C4-2B (cell line): ENCODE data around the gene NAT8.

Experiments used
- CTCF ChIP-seq: fragments of 450-650 bp; conservative IDR thresholded peaks from 2 replicates; pipeline ENCODE4 v1.5.1; 2017; ENCODE audit warnings: mild to moderate bottlenecking
- ZFX ChIP-seq: fragments of 450-650 bp; IDR thresholded peaks from 2 replicates; pipeline ENCODE4 v1.6.1; 2017

GRCh38 chr2:73610111-73610510, 32.1 kb downstream of the NAT8 start:
- TF ChIP-seq CTCF (no peak), ZFX (no peak)
